NCI-H748 treated with DMSO at 0.1 percent for 48 hours (cell line): ENCODE measurements around the gene TAMM41.
"Not testable (repeated sequence)": the region's sequence is repeated elsewhere in the genome, so short reads cannot be mapped to it uniquely, and the experiment has no call there.

ENCODE experiments used
- DNase-seq: peaks from one replicate; lab custom pipeline; 2025; lab: John Stamatoyannopoulos, UW

The TAMM41 gene

DNA sequence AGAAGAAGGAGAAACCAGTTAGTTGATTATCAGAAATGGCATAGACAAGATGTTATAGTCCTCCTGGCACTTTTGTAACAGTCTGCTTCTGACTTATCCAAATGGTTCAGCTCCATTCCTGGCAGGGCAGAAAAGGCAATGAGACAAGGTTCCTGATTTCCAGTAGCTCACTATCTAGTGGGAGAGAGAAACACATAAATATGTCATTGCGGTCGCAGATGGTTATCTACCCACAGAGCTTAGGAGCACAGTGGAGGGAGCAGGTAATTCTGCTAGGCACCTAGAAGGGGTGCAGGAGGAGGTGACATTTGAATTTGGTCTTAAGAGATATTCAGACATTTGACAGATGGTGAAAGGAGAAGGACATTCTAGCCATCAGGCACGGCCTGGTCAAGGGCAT is 78.1 kb downstream of the TAMM41 start:
- no peak for DNase-seq

DNA sequence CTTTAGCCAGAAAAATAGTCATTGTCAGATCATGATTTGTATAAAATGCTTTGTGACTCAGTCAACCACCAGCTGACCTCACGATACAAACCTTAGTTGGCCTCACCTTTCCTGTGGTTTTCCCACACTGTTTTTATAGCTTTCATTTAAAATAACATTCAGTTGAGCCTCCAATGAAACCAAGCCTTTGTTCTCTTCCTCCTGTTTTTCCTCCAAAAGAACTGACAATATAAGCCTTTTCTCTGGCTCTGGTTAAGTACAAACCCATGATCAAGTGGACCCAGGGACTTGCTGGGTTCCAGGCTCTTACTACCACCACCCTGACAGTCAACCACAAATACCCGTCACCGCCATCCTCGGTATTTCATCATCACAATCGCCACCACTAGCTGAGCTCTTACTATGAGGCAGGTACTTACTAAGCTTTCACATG is 81.7 kb downstream of the TAMM41 start:
- no peak for DNase-seq

DNA sequence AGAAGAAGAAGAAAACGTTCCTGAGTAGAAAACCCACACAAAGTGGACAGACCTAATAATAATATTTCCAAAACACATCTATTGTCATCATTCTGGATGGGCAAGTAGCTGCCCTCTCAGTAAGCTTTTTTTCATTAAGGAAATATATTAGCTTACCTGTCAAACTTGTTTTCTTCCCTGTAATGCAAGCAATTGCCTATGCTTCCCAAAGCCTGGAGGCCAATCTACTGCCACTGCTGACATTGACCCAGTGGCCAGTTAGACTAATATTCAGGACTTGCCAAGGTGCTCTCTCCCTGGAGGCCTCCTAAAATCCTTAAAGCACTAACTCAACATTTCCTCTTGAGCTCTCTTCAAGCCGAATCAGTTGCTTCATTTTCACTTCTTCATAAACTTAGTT is 86.7 kb downstream of the TAMM41 start:
- DNase-seq: no peak

DNA sequence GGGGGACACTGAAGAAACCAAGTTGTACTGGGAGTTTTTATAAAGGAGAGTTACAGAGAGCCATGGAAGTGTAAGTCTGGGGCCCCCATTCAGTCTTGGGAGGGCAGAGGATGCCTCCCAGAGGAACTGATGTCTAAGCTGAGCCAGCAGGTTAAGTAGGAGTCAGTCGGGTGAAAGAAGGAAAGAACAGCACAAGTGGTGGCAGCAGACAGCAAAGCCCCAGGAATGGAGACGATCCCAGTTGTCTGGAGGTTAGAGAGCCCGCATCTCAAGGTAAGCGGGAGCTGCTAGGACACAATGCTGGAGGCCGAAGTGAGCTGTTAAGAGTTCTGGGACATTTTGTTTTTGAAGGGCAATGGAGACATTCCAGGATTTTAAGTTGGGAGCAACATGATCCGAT is 88.8 kb downstream of the TAMM41 start:
- no peak for DNase-seq

DNA sequence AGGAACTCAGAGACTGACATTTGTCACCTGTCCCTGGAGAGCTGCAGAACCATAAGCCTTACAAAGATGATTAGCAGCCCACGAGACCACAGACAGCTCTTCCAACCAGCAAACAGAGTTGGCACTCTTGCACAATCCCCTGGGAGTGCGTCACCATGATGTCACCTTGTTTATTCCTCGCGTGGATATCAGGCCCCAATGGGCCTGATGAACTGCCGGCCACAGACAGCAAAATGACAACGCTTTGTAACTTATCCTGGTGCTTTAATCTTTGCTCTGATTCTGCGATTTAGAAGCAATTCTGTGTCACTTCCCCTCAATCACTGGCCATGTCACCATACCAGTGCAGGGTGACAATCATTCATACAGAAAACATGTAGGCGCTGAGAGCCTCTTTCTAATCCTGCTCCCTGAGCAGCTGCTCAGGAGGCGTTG is 89.2 kb downstream of the TAMM41 start:
- DNase-seq: no peak

DNA sequence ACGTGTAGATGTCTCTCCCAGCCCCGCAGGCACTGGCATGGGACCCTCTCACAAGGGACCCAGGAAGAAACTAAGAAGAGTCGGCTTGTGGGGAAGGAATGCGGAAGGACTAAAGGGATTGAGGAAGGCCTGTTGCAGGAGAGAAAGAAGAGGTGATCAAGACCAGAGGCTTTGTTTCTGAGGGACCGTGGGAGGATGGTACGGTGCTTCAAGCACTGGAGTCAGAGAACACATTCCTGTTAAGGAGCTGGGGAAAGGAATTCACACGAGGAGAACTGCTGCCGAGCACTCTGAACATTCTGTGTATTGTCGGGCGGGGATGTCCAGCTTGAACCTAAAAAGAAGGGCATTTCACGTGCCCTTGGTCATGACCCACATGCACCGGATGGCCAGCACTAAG is 91.4 kb downstream of the TAMM41 start:
- DNase-seq: no peak

DNA sequence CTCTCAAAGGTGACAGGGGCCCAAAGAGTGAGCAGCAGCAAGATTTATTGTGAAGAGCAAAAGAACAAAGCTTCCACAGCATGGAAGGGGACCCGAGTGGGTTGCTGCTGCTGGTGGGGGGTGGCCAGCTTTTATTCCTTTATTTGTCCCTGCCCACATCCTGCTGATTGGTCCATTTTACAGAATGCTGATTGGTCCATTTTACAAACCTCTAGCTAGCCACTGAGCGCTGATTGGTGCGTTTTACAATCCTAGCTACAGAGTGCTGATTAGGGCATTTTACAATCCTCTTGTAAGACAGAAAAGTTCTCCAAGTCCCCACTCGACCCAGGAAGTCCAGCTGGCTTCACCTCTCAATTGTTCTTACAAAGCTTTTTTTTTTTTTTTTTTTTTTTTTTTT is 94.4 kb downstream of the TAMM41 start:
- DNase-seq: not testable (repeated sequence)

DNA sequence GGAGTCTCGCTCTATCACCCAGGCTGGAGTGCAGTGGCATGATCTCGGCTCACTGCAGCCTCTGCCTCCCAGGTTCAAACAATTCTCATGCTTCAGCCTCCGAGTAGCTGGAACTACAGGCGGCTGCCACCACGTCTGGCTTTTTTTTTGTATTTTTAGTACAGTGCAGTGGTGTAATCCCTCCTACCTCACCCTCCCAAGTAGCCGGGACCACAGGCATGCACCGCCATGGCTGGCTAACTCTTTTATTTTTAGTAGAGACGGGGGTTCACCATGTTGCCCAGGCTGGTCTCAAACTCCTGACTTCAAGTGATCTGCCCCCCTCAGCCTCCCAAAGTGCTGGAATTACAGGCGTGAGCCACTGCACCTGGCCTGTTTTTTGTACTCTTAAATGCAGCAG is 98.4 kb downstream of the TAMM41 start:
- DNase-seq: not testable (repeated sequence)
